ENCODE measurements around the gene ZNF132.

GRCh38 chr19:58483776-58484175 lies 43.8 kb upstream of the ZNF132 start:
- TF ChIP-seq CTCF (IDR thresholded peaks at IDR 0.05) (no peak), POLR2A (IDR thresholded peaks at IDR 0.05) (no peak)

All from body of pancreas (tissue), 4 donors.